Muscle layer of duodenum (tissue), 2 donors: Measurements from ENCODE around the gene SEPTIN3.

Experiments
- H3K27ac ChIP-seq: one replicate; pipeline ENCODE4 v1.7.0; 2013; ENCODE audit warnings: mild to moderate bottlenecking, low read length
- H3K27me3 ChIP-seq: one replicate; pipeline ENCODE4 v1.7.0; 2013; ENCODE audit warnings: low read depth, mild to moderate bottlenecking, control low read depth, low read length
- H3K36me3 ChIP-seq, 2 donors: one replicate each; pipeline ENCODE4 v1.7.0; 2013; ENCODE audit warnings: low read length in 2 of 2, control low read depth in 1 of 2, mild to moderate bottlenecking in 1 of 2; ENCODE audit not compliant: insufficient read depth in 2 of 2, control insufficient read depth in 1 of 2
- H3K4me1 ChIP-seq, 2 donors: one replicate each; pipeline ENCODE4 v1.7.0; 2013; ENCODE audit warnings: low read length in 2 of 2, mild to moderate bottlenecking in 2 of 2, control low read depth in 1 of 2, moderate library complexity in 1 of 2; ENCODE audit not compliant: insufficient read depth in 2 of 2, control insufficient read depth in 1 of 2
- H3K4me3 ChIP-seq, 2 donors: one replicate each; pipeline ENCODE4 v1.7.0; 2013; ENCODE audit warnings: low read length in 2 of 2, low read depth in 1 of 2, mild to moderate bottlenecking in 1 of 2
- H3K9me3 ChIP-seq, 2 donors: one replicate each; pipeline ENCODE4 v1.7.0; 2013; ENCODE audit warnings: low read length in 2 of 2, control low read depth in 1 of 2, mild to moderate bottlenecking in 1 of 2; ENCODE audit not compliant: control insufficient read depth in 1 of 2
- donor health status: healthy.

Gene SEPTIN3

DNA sequence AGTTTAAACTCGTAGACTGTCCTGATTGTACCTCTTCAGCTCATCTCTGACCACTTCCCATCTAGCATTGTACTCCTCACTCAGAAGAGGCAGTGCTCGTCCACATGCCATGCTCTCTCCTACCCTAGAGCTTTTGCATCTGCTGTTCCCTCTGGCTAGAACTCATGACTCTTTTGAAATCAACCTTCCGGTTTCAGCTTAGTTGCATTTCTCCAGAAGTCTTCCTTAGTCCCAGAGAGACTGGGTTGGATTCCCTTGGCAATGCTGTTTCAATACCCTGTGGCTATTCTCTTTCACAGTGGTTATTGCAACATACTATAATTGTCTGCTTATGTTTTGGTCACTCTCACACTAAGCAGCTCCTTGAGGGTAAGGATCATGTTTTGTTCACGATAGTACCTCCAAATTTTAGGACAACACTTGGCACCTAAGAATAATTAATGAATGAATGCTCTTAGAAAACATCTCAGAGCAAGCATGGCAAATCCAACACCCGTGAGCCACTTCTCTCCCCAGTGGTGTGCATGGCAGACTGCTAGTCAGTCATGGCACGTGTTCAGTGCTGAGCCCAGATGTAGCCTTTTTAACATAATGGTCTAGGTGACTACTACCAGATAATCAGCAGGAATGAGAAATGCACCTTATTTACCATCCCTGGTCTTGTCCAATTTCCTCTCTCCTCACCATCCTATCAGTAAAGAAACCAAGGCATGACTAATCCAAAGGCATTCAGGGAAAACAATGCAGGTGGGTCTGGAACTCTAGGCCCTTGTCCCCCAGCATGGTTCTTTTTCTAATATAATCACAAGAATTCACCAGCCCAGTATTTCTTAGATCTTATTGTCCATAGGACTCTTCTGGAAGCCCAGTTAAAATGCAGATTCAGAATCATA, 14.5 kb downstream of the SEPTIN3 start:
- no peaks in the 10 kb centered on the region for H3K9me3 ChIP-seq
- H3K27ac ChIP-seq = no peak overlapping the region
- H3K36me3 ChIP-seq = no peaks in the 10 kb centered on the region
- H3K4me1 ChIP-seq = no peaks in the 10 kb centered on the region
- no peak overlapping the region for H3K4me3 ChIP-seq
- no peaks in the 10 kb centered on the region for H3K27me3 ChIP-seq

DNA sequence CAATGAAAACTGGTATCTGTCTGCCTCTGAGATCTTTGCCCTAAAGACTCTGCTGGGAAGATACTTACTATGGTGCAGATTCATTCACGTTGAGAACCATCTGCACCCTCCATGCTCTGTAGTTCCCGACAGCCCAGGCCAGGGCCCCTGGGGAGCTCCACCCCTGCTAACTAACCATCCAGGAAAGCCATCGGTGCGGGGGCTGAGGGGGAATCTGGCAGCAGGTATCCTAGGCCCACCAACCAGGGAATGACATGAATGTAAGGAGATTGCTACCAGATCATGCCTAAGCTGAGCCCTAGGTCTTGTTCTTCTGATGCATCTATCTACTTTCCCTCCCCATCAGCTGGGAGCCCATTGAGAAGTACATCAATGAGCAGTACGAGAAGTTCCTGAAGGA, 18.0 kb downstream of the SEPTIN3 start:
- no peaks in the 10 kb centered on the region for H3K4me1 ChIP-seq
- H3K27ac ChIP-seq = no peak overlapping the region
- no peaks in the 10 kb centered on the region for H3K27me3 ChIP-seq
- H3K4me3 ChIP-seq = no peak overlapping the region
- no peaks in the 10 kb centered on the region for H3K36me3 ChIP-seq
- H3K9me3 ChIP-seq = no peaks in the 10 kb centered on the region

DNA sequence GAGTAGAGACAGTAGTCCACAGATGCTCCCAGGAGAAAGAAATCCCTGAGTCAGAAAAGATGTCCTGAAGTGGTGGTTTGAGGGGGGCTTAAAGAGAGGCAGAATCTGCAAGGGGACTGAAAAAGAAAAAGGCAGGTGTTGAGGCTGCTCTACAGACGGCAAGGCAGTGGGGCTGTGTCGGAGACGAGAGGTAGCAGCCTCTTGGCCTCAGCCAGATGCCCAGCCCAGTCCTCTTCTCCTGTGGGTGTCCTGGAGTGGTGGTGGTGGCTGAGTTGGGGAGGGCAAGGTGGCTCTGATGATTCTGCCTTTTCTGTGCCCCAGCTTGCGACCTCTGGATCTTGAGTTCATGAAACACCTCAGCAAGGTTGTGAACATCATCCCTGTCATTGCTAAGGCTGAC, 20.0 kb downstream of the SEPTIN3 start:
- Histone ChIP-seq H3K27me3 (no peaks in the 10 kb centered on the region), H3K36me3 (no peaks in the 10 kb centered on the region), H3K4me3 (no peak overlapping the region), H3K9me3 (no peaks in the 10 kb centered on the region), H3K4me1 (no peaks in the 10 kb centered on the region), H3K27ac (no peak overlapping the region)

DNA sequence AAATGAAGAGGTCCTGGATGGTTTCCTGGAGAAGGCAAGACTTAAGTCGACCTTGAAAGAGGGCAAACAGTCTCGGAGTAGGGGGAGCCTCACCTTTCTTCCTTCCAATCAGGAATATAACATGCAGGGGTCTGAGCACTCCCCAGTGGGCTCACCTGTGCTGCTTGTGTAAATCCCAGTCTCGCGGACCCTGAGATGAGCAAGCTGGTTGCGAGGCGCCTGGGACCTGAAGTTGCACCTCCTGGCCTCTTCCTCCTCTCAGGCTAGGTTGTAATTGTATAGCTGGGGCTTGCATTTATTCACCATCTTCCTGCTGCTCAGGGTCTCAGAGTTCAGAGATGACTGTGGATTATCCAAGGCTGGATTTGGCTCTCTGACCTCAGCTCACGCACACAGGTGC, 21.9 kb downstream of the SEPTIN3 start:
- H3K27ac ChIP-seq = no peak overlapping the region
- H3K9me3 ChIP-seq = no peaks in the 10 kb centered on the region
- H3K4me1 ChIP-seq = no peaks in the 10 kb centered on the region
- no peaks in the 10 kb centered on the region for H3K27me3 ChIP-seq
- no peak overlapping the region for H3K4me3 ChIP-seq
- no peaks in the 10 kb centered on the region for H3K36me3 ChIP-seq

DNA sequence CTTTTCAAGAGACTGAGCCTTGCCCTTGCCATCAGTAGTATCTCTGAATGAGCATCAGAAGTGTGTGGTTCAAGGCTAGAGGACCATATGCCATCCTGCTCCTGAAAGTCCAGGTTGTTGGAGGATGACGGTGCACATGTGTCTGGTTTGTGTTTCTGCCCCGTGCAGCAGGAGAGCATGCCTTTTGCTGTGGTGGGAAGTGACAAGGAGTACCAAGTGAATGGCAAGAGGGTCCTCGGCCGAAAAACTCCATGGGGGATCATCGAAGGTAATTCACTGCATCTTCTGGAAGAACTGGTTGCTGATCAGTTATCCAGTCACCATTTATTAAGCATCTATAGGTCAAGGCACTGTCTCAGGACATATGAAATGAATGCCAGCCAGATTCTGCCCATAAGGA, 23.3 kb downstream of the SEPTIN3 start:
- H3K36me3 ChIP-seq = no peaks in the 10 kb centered on the region
- H3K9me3 ChIP-seq = no peaks in the 10 kb centered on the region
- no peaks in the 10 kb centered on the region for H3K4me1 ChIP-seq
- no peak overlapping the region for H3K27ac ChIP-seq
- H3K4me3 ChIP-seq = no peak overlapping the region
- no peaks in the 10 kb centered on the region for H3K27me3 ChIP-seq

DNA sequence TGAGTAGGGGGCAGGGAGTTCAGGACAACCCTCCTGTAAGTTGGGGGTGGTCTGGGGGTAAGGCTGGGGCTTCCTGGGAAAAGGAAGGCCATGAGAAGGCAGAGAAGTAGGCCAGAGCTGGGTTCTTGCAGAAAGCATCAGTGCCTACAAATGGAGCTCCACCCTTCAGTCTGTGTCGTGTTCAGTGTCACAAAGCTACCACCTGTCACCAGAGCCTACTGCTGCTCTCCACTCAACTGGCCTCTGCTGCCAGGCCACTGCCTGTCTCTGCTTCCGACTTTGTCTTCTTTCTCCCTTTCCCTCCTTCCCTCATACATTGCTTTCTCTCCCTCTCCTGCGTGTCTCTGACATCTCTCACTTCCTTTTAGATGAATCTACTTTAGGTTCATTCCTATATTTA, 26.0 kb downstream of the SEPTIN3 start:
- Histone ChIP-seq H3K4me1 (no peaks in the 10 kb centered on the region), H3K4me3 (no peak overlapping the region)

DNA sequence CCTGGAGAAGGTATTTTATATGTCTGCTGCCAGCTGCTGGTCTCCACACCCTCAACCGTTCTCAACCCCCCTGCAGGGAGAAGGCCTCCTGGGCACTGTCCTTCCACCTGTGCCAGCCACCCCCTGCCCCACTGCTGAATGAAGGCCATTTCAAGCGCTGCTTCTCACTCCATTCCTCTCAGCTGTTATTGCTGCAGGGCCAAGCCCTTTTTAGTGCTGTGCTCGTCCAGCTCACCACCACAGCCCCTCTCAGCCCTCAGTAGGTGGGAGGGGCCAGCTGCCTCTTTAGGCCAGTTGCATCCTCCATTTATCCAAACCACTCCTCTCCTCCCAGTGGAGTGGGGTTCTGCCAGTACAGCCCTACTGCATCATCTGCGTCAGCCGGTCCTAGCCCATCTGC, 27.6 kb downstream of the SEPTIN3 start:
- no peak overlapping the region for H3K27ac ChIP-seq
- no peaks in the 10 kb centered on the region for H3K4me1 ChIP-seq
- H3K36me3 ChIP-seq = no peaks in the 10 kb centered on the region
- H3K27me3 ChIP-seq = no peaks in the 10 kb centered on the region
- H3K4me3 ChIP-seq = no peak overlapping the region
- H3K9me3 ChIP-seq = peaks cover 0 to 10% of the 10 kb centered on the region in 2 donors

More for the DNA sequence above, 26.0 kb downstream of the SEPTIN3 start:
- no peaks in the 10 kb centered on the region for H3K36me3 ChIP-seq
- peaks cover 0 to 5% of the 10 kb centered on the region in 2 donors for H3K9me3 ChIP-seq
- no peak overlapping the region for H3K27ac ChIP-seq
- no peaks in the 10 kb centered on the region for H3K27me3 ChIP-seq

DNA sequence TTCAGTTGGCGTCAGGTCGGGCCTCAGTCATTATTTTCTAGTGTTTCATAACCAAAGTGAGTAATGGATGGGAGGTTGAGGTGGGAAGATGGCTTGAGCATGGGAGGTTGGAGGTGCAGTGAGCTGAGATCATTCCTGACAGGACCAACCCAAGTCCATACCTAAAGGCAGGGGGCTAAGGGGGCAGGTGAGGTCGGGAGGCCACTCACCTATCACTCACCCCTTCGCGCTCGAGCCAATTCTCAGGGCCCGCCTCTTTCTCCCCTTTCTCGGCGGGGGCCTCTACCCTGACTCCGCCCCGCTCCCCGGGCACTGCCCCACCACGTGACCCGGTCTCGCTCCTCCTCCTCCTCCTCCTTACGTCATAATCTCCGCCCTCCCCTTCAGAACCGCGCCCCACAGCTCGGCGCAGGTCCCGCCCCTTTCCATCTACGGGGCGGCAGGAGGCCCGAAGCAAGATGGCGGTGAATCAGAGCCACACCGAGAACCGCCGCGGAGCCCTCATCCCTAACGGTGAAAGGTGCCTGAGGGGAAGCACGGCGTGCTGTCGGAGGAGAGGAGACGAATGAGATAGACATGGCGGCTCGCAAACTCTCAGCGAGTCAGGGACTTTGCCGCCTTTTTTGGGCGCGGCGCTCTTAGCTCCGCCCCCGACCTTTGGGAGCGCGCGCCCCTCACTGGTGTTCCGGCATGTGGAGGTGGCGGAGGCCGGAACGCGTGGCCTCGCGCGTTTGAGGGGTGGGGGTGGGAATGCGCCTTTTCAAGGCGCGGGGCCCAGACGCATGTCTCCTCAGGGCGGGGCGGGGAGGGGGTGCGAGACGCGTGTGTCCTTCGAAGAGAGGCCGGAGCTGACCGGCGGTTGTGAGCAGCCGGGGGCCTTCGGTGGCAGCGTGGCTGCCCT, 29.4 kb downstream of the SEPTIN3 start, which contains the start of gene WBP2NL:
WBP2NL (plus strand) TSS at position 428 of the 901 bp plus-strand sequence; CDS start at position 459, 31 bp downstream.
- Histone ChIP-seq H3K4me1 (no peaks in the 10 kb centered on the region), H3K27me3 (no peaks in the 10 kb centered on the region), H3K36me3 (no peaks in the 10 kb centered on the region), H3K9me3 (peaks cover 0 to 16% of the 10 kb centered on the region in 2 donors), H3K27ac (no peak within 1 kb of the TSS), H3K4me3 (peak within 1 kb of the TSS; percentile 63 to 65)

DNA sequence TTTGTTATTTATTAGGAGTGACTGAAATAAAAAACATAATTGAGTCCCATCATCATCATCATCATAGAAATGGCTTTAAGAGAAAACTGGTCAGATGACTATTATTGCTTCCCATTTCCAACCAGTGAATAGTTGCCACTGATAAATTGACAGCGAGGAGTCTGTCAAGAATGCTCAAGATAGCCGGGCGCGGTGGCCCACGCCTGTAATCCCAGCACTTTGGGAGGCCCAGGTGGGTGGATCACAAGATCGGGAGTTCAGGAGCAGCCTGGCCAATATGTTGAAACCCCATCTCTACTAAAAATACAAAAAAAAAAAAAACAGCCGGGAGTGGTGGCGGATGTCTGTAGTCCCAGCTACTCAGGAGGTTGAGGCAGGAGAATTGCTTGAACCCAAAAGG, 31.2 kb downstream of the SEPTIN3 start:
- Histone ChIP-seq H3K27me3 (no peaks in the 10 kb centered on the region), H3K4me1 (no peaks in the 10 kb centered on the region), H3K4me3 (no peak overlapping the region), H3K27ac (no peak overlapping the region), H3K36me3 (no peaks in the 10 kb centered on the region), H3K9me3 (peaks cover 0 to 19% of the 10 kb centered on the region in 2 donors)

DNA sequence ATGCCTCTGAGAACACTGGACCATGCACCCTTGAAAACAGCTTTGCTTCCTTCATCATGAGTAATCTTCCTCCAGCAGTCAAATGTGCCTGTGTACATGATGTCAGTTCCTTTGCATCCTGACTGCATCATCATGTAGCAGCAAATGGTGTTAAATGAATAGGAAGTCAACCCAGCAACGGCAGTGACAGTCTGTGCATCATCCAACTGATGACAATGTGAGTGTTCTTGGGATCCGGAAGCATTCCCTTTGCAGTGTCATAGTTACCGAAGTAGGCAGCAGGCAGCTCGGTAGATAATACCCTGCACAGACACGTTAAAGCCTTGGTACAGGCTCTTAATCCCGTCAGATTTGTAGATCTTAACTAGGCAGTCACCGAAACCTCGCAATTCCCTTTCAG, 31.9 kb downstream of the SEPTIN3 start:
- no peaks in the 10 kb centered on the region for H3K27me3 ChIP-seq
- no peaks in the 10 kb centered on the region for H3K4me1 ChIP-seq
- no peaks in the 10 kb centered on the region for H3K36me3 ChIP-seq
- H3K4me3 ChIP-seq = no peak overlapping the region
- peaks cover 0 to 23% of the 10 kb centered on the region in 2 donors for H3K9me3 ChIP-seq
- H3K27ac ChIP-seq = no peak overlapping the region

DNA sequence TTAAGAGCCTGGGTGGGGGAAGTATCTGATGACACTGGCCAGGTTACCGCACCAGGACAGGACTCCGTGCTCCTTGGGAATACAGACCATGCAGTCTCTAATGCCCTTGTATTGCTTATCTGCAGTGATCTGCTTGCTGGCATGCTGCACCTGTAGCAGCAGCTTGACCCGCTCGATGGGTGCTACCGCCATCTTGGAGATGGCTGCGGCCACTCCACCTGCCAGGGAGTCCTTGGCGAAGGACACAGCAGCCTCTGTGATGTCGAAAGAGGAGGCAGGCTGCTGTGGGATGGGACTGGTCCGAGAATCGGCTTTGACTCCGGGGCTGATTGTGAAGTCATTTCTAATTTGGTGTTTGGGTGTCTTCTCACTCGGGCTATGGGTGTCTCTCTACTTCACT, 32.5 kb downstream of the SEPTIN3 start:
- Histone ChIP-seq H3K36me3 (no peaks in the 10 kb centered on the region), H3K9me3 (peaks cover 0 to 23% of the 10 kb centered on the region in 2 donors), H3K4me1 (no peaks in the 10 kb centered on the region), H3K4me3 (no peak overlapping the region), H3K27me3 (no peaks in the 10 kb centered on the region), H3K27ac (no peak overlapping the region)
